Subcutaneous abdominal adipose tissue (tissue), 5 donors: ENCODE measurements around the gene ATP11A.

ENCODE experiments used
- H3K27ac ChIP-seq: one replicate; pipeline ENCODE4 v1.7.0; 2013; ENCODE audit warnings: low read depth, mild to moderate bottlenecking, inconsistent platforms, low read length, moderate library complexity
- H3K27me3 ChIP-seq, 5 donors: one replicate each; pipeline ENCODE4 v1.7.0; 2013; ENCODE audit warnings: low read length in 5 of 5, inconsistent platforms in 1 of 5; ENCODE audit not compliant: control insufficient read depth in 5 of 5, insufficient read depth in 4 of 5
- H3K36me3 ChIP-seq, 5 donors: one replicate each; pipeline ENCODE4 v1.7.0; 2013; ENCODE audit warnings: low read length in 5 of 5; ENCODE audit not compliant: control insufficient read depth in 5 of 5, insufficient read depth in 5 of 5
- H3K4me1 ChIP-seq, 5 donors: one replicate each; pipeline ENCODE4 v1.7.0; 2013; ENCODE audit warnings: low read length in 5 of 5, mild to moderate bottlenecking in 3 of 5, moderate library complexity in 1 of 5; ENCODE audit not compliant: control insufficient read depth in 5 of 5, insufficient read depth in 5 of 5
- H3K4me3 ChIP-seq, 5 donors: one replicate each; pipeline ENCODE4 v1.7.0; 2013; ENCODE audit warnings: low read length in 5 of 5, low read depth in 1 of 5
- H3K9ac ChIP-seq, 5 donors: one replicate each; pipeline ENCODE4 v1.7.0; 2013; ENCODE audit warnings: low read length in 5 of 5, mild to moderate bottlenecking in 4 of 5, moderate library complexity in 3 of 5
- H3K9me3 ChIP-seq, 5 donors: one replicate each; pipeline ENCODE4 v1.7.0; 2013; ENCODE audit warnings: low read length in 5 of 5; ENCODE audit not compliant: control insufficient read depth in 5 of 5
- donor health status: healthy.
- donor health status: healthy.
- donor health status: healthy.
- donor health status: healthy.
- donor health status: healthy.

Gene ATP11A

GRCh38 chr13:112651750-112652511, 37.9 kb upstream of the ATP11A start:
- Histone ChIP-seq H3K27ac (no peak overlapping the region), H3K36me3 (no peaks in the 10 kb centered on the region), H3K9me3 (no peaks in the 10 kb centered on the region), H3K9ac (no peak overlapping the region), H3K4me1 (peaks cover 0 to 3% (median 0%) of the 10 kb centered on the region in 5 donors), H3K4me3 (no peak overlapping the region), H3K27me3 (no peaks in the 10 kb centered on the region)

DNA sequence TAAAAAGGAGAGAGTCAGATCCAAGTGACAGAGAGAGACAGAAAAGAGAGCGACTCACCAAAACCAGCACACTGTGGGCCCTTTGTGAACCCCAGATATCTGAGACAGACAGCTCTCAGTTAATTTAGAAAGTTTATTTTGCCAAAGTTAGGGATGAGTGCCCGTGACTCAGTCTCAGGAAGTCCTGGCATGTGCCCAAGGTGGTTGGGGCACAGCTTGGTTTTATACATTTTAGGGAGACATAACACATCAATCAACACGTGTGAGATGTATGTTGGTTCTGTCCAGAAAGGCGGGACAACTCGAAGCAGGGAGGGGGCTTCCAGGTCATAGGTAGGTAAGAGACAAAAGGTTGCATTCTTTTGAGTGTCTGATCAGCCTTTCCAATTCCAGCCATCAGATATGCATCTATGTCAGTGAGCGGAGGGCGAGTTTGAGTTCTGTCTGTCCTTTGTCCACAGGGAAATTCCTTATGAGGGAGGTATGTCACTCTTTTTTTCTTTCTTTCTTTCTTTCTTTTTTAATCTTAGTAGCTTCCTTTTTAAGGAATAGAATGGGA, 37.2 kb upstream of the ATP11A start:
- Histone ChIP-seq H3K4me3 (no peak overlapping the region), H3K9ac (no peak overlapping the region), H3K27ac (no peak overlapping the region), H3K36me3 (no peaks in the 10 kb centered on the region), H3K9me3 (no peaks in the 10 kb centered on the region), H3K4me1 (peaks cover 0 to 3% (median 0%) of the 10 kb centered on the region in 5 donors), H3K27me3 (no peaks in the 10 kb centered on the region)

DNA sequence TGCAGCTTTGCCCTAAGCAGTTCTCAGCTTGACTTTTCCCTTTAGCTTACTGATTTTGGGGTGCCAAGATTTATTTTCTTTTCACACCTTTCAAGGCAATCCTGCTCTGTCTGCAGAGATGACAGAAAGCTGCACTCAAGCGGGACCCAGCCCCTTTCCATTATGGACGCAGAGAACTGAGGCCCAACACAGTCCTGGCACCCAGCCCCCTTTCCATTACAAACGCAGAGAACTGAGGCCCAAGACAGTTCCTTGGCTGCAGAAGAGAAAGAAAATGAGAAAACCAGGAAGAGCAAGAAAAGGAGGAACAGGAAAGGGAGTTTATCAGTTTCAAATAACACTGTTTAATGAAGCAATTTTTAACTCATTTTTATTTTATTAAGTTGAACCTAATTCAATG, 36.8 kb upstream of the ATP11A start:
- H3K27ac ChIP-seq: no peak overlapping the region
- H3K4me3 ChIP-seq: no peak overlapping the region
- no peaks in the 10 kb centered on the region for H3K27me3 ChIP-seq
- H3K9me3 ChIP-seq: no peaks in the 10 kb centered on the region
- no peaks in the 10 kb centered on the region for H3K36me3 ChIP-seq
- peaks cover 0 to 3% (median 0%) of the 10 kb centered on the region in 5 donors for H3K4me1 ChIP-seq
- H3K9ac ChIP-seq: no peak overlapping the region

GRCh38 chr13:112655913-112656312, 33.9 kb upstream of the ATP11A start:
- no peaks in the 10 kb centered on the region for H3K4me1 ChIP-seq
- H3K27ac ChIP-seq: no peak overlapping the region
- H3K36me3 ChIP-seq: no peaks in the 10 kb centered on the region
- no peaks in the 10 kb centered on the region for H3K27me3 ChIP-seq
- no peaks in the 10 kb centered on the region for H3K9me3 ChIP-seq
- H3K4me3 ChIP-seq: no peak overlapping the region
- no peak overlapping the region for H3K9ac ChIP-seq

DNA sequence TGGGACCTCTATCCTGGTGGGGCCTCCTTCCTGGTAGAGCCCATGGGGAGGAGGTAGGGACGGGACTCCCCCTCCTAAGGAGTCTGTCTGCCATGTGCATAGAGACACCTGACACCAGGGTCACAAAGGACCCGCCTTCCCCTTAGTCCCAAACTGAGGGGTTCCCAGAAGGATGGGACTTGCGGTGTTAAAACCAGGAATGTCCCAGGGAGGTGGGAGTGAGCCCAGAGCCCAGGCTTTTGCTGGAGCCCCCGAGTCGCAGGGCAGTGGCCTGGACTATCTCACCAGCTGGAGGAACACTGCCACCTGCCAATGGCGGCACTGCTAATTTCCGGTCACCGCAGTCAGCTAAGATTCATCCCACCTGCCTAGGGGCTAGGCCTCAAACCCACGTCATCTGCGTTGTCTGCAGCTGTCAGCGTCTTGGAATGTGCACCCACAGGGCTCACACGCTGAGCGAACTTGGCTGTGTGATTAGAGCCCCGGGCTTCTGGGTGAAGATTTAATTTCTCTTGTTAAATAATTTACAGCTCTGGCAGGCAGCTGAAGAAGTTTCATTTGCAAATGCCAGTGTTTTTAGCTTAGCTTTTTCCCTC, 31.9 kb upstream of the ATP11A start:
- Histone ChIP-seq H3K9me3 (peaks cover 0 to 2% (median 0%) of the 10 kb centered on the region in 5 donors), H3K27ac (no peak overlapping the region), H3K4me1 (no peaks in the 10 kb centered on the region), H3K27me3 (no peaks in the 10 kb centered on the region), H3K9ac (no peak overlapping the region), H3K36me3 (no peaks in the 10 kb centered on the region), H3K4me3 (no peak overlapping the region)

DNA sequence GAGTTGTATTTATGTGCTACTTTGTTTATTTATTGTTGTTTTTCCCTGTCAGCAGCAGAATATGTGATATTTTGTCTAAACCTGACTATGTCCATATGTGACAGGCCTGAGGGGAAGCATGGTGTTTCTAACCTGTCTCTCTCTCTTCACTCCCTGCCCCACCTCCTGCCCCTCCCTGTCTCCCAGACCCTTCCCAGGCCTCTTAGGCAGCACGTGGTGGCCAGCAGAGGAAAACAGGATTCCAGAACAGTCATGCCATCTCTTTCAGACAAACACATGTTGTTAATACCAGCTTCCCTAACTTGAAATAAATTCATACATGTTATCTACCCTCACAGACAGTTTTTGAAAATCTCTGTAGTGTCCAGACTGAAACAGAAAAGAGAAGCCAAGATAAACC, 31.0 kb upstream of the ATP11A start:
- Histone ChIP-seq H3K4me1 (no peaks in the 10 kb centered on the region), H3K36me3 (no peaks in the 10 kb centered on the region), H3K4me3 (no peak overlapping the region), H3K9me3 (peaks cover 0 to 2% (median 0%) of the 10 kb centered on the region in 5 donors), H3K9ac (no peak overlapping the region), H3K27me3 (no peaks in the 10 kb centered on the region), H3K27ac (no peak overlapping the region)

- Histone ChIP-seq H3K27ac (no peak overlapping the region), H3K27me3 (peaks cover 0 to 12% (median 8%) of the 10 kb centered on the region in 5 donors), H3K4me3 (no peak overlapping the region), H3K36me3 (no peaks in the 10 kb centered on the region), H3K4me1 (peaks cover 0 to 1% (median 0%) of the 10 kb centered on the region in 5 donors), H3K9ac (no peak overlapping the region), H3K9me3 (peaks cover 0 to 2% (median 0%) of the 10 kb centered on the region in 5 donors)
These were observed 28.5 kb upstream of the ATP11A start for GRCh38 chr13:112661291-112661690.

GRCh38 chr13:112664501-112665203, 25.2 kb upstream of the ATP11A start:
- Histone ChIP-seq H3K4me3 (no peak overlapping the region), H3K9me3 (peaks cover 0 to 2% (median 0%) of the 10 kb centered on the region in 5 donors), H3K27me3 (peaks cover 0 to 16% (median 8%) of the 10 kb centered on the region in 5 donors), H3K36me3 (no peaks in the 10 kb centered on the region), H3K27ac (no peak overlapping the region), H3K9ac (no peak overlapping the region), H3K4me1 (peaks cover 0 to 3% (median 0%) of the 10 kb centered on the region in 5 donors)

DNA sequence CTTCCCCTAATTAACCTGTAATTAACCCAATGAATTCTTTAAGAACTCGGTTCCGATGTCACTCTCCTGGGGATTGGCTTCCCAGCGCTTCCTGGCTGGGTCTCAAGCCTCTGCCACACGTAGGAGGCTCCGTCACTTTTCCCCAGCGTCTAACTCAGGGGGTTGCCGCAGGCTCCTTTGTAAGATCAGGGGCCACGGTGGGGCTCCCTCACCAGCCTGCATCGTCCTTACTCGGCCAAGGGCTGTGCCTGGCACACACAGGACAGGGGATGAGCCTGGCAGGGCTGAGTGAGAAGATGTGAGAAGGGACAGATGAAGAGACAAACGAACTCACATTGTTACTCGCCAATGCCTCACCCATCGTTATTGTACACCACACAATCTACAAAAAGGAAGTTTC, 20.9 kb upstream of the ATP11A start:
- Histone ChIP-seq H3K27me3 (peaks cover 4 to 25% (median 13%) of the 10 kb centered on the region in 5 donors), H3K4me1 (peaks cover 0 to 3% (median 0%) of the 10 kb centered on the region in 5 donors), H3K9ac (no peak overlapping the region), H3K27ac (no peak overlapping the region), H3K4me3 (no peak overlapping the region), H3K36me3 (no peaks in the 10 kb centered on the region), H3K9me3 (no peaks in the 10 kb centered on the region)
